Ishikawa (cell line): ENCODE results near the gene YPEL3.

Experiments used
- CEBPB ChIP-seq: IDR thresholded peaks from 2 replicates; pipeline ENCODE4 v1.6.1; 2012
- YY1 ChIP-seq: IDR thresholded peaks from 2 replicates; pipeline ENCODE4 v1.6.1; 2012; ENCODE audit warnings: low read depth
- ZBTB7A ChIP-seq: IDR thresholded peaks from 2 replicates; pipeline ENCODE4 v1.6.1; 2012; ENCODE audit warnings: low read depth

DNA sequence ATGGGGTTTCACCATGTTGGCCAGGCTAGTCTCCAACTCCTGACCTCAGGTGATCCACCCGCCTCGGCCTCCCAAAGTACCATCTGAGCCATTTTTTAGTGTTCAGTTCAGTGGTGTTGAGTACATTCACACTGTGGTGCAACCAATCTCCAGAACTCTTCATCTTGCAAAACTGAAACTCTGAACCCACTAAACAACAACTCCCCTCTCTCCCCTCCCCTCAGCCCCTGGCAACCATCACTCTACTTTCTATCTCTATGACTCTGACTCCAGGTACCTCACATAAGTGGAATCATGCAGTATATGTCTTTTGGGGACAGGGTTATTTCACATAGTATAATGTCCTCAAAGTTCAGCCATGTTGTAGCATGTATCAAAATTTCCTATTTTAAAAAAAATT lies 45.7 kb upstream of the YPEL3 start:
- TF ChIP-seq YY1 = no peak
- no peak for TF ChIP-seq CEBPB
- no peak for TF ChIP-seq ZBTB7A
